ENCODE results near the gene CNEP1R1.

DNA sequence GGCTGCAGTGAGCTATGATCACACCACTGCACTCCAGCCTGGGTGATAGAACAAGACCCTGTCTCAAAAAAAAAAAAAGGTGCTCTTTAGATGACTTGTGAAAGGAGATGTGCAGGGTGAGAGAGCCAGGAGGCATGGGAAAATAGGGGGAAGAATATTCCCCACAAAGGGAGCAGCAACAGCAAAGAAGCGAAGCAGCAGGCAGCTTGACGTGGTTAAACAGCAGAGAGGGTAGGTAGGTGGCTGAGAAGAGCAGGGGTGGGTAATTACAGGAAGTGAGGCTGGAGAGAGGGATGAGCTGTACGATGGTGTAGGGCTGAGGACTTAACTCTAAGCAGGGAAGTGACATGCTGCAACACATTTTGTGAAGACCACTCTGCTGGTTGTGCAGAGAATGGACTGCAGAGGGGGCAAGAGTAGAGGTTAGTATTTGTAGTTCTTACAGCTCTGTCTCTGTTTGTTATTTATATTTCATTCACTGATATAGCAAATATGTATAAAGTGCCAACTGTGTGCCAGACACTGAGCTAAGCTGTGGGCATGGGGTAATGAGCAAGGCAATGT, 42.3 kb downstream of the CNEP1R1 start:
- TF ChIP-seq, protein P1, sequence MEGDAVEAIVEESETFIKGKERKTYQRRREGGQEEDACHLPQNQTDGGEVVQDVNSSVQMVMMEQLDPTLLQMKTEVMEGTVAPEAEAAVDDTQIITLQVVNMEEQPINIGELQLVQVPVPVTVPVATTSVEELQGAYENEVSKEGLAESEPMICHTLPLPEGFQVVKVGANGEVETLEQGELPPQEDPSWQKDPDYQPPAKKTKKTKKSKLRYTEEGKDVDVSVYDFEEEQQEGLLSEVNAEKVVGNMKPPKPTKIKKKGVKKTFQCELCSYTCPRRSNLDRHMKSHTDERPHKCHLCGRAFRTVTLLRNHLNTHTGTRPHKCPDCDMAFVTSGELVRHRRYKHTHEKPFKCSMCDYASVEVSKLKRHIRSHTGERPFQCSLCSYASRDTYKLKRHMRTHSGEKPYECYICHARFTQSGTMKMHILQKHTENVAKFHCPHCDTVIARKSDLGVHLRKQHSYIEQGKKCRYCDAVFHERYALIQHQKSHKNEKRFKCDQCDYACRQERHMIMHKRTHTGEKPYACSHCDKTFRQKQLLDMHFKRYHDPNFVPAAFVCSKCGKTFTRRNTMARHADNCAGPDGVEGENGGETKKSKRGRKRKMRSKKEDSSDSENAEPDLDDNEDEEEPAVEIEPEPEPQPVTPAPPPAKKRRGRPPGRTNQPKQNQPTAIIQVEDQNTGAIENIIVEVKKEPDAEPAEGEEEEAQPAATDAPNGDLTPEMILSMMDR (IDR thresholded peaks at IDR 0.05 in 4 of 5, conservative IDR thresholded peaks at IDR 0.05 in 1 of 5) = no peak
- TF ChIP-seq POLR2A (IDR thresholded peaks at IDR 0.05) = no peak
